Suprapubic skin (tissue), 4 donors: Measurements from ENCODE around the gene POMGNT2. TPM values are rescaled to one million over a fixed set of nuclear protein-coding genes. Genes with fewer than 3 reads are reported as not detected.
"Not testable (repeated sequence)": the region's sequence is repeated elsewhere in the genome, so short reads cannot be mapped to it uniquely, and the experiment has no call there.

Experiments
- DNase-seq, 2 donors: peaks; one replicate each; pipeline ENCODE4 v3.0.0-alpha.2; 2019; ENCODE audit warnings: low spot score in 2 of 2
- H3K27ac ChIP-seq: fragments of 200-600 bp; sonication (generic); one replicate; pipeline ENCODE4 v1.5.1; 2019
- H3K27me3 ChIP-seq: fragments of 200-600 bp; sonication (generic); one replicate; pipeline ENCODE4 v1.5.1; 2019
- H3K36me3 ChIP-seq: fragments of 200-600 bp; sonication (generic); one replicate; pipeline ENCODE4 v1.5.1; 2019
- H3K4me1 ChIP-seq: fragments of 200-600 bp; sonication (generic); one replicate; pipeline ENCODE4 v1.5.1; 2019
- H3K4me3 ChIP-seq: fragments of 200-600 bp; sonication (generic); one replicate; pipeline ENCODE4 v1.5.1; 2019; ENCODE audit warnings: mild to moderate bottlenecking
- H3K9me3 ChIP-seq: fragments of 200-600 bp; sonication (generic); one replicate; pipeline ENCODE4 v1.5.1; 2019
- EP300 ChIP-seq: sonication (generic); formaldehyde crosslinking; IDR thresholded peaks from one replicate; pipeline ENCODE4 v1.6.1; 2017; ENCODE audit warnings: antibody characterized with exemption
- POLR2A ChIP-seq, 2 donors: fragments of 450-650 bp; IDR thresholded peaks; one replicate each; pipeline ENCODE4 v1.6.1; 2017; ENCODE audit warnings: antibody characterized with exemption in 2 of 2, mild to moderate bottlenecking in 2 of 2, moderate library complexity in 2 of 2
- POLR2AphosphoS5 ChIP-seq, 3 donors: sonication (generic); formaldehyde crosslinking; IDR thresholded peaks; one replicate each; pipeline ENCODE4 v1.6.1; 2017; ENCODE audit warnings: antibody characterized with exemption in 3 of 3
- WGBS: methylation state at CpG from one replicate; pipeline ENCODE4 v1.1.5; 2018; 5-methylcytosine and 5-hydroxymethylcytosine counted together
- total RNA-seq, 4 donors: library from RNA; depleted of rRNA; stranded (reverse); fragments of >200 nt; gene quantifications; one replicate each; pipeline ENCODE4 v1.1.0, GENCODE V29; 2016
- TF ChIP-seq, protein P1 (sequence below), 2 donors: fragments of 200-600 bp in 1 of 2; fragments of 450-650 bp in 1 of 2; sonication (generic) in 1 of 2; IDR thresholded peaks; one replicate each; pipeline ENCODE4 v1.5.1; 2016 to 2019; ENCODE audit warnings: antibody characterized with exemption in 2 of 2, mild to moderate bottlenecking in 1 of 2, moderate library complexity in 1 of 2

Gene POMGNT2
- total RNA-seq, 4 donors from 2014 or later: 15.8 to 29.9 (median 24.1) TPM

DNA sequence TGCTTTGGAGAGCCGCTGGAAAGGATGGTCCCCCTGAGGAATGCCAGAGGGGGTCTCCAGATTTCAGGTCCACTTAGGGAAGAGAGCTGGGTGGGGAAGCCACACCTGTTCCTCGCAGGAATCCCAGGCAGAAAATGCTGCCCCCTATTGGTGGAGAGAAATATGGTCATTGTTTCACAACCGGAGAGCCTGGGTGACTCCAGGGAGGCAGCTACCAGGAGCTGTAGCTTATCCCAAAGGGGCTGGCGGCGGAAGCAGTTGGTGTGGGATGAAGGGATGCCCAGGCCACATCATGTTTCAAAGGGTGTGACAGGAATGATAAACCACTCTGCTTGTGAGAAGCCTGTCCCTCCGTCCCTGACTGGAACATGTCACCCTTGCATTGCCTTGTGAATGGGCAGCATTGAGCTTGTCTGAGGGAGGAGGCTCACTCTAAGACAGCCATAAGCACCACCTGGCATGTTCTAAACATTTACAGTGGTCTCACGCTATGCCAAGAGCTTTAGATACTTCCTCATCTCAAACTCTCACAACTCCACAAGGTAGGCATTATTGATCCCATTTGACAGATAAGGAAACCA, 34.5 kb downstream of the POMGNT2 start:
- no peaks in the 10 kb centered on the region for H3K9me3 ChIP-seq
- DNase-seq: no peak
- no peaks in the 10 kb centered on the region for H3K36me3 ChIP-seq
- no peaks in the 10 kb centered on the region for H3K27me3 ChIP-seq
- H3K4me3 ChIP-seq: no peak overlapping the region
- TF ChIP-seq, protein P1, sequence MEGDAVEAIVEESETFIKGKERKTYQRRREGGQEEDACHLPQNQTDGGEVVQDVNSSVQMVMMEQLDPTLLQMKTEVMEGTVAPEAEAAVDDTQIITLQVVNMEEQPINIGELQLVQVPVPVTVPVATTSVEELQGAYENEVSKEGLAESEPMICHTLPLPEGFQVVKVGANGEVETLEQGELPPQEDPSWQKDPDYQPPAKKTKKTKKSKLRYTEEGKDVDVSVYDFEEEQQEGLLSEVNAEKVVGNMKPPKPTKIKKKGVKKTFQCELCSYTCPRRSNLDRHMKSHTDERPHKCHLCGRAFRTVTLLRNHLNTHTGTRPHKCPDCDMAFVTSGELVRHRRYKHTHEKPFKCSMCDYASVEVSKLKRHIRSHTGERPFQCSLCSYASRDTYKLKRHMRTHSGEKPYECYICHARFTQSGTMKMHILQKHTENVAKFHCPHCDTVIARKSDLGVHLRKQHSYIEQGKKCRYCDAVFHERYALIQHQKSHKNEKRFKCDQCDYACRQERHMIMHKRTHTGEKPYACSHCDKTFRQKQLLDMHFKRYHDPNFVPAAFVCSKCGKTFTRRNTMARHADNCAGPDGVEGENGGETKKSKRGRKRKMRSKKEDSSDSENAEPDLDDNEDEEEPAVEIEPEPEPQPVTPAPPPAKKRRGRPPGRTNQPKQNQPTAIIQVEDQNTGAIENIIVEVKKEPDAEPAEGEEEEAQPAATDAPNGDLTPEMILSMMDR (IDR thresholded peaks at IDR 0.05): no peak
- no peaks in the 10 kb centered on the region for H3K4me1 ChIP-seq
- WGBS: 51% methylated on average over 4 of the region's 7 CpGs
- no peak overlapping the region for H3K27ac ChIP-seq

- H3K27ac ChIP-seq, H3K27me3 ChIP-seq, H3K36me3 ChIP-seq, H3K4me3 ChIP-seq, DNase-seq, H3K9me3 ChIP-seq, H3K4me1 ChIP-seq: not testable (repeated sequence)
- WGBS: 96% methylated on average over 5 of the region's 5 CpGs
These were observed 35.2 kb downstream of the POMGNT2 start for GRCh38 chr3:43070670-43071069.

GRCh38 chr3:43063114-43063513, 42.8 kb downstream of the POMGNT2 start:
- TF ChIP-seq POLR2AphosphoS5 (IDR thresholded peaks at IDR 0.05): no peak
- TF ChIP-seq, protein P1 (IDR thresholded peaks at IDR 0.05): no peak
- TF ChIP-seq POLR2A (IDR thresholded peaks at IDR 0.05): no peak
- no peak for TF ChIP-seq EP300

GRCh38 chr3:43062564-43063040, 43.3 kb downstream of the POMGNT2 start:
- H3K27me3 ChIP-seq: no peaks in the 10 kb centered on the region
- no peaks in the 10 kb centered on the region for H3K4me1 ChIP-seq
- TF ChIP-seq POLR2AphosphoS5 (IDR thresholded peaks at IDR 0.05) (no peak), POLR2A (IDR thresholded peaks at IDR 0.05) (no peak), EP300 (no peak)
- TF ChIP-seq, protein P1 (IDR thresholded peaks at IDR 0.05): no peak
- peaks cover 5% of the 10 kb centered on the region for H3K36me3 ChIP-seq
- no peak for DNase-seq
- WGBS: 84% methylated on average over 4 of the region's 8 CpGs
- no peaks in the 10 kb centered on the region for H3K9me3 ChIP-seq
- H3K4me3 ChIP-seq: no peak overlapping the region
- H3K27ac ChIP-seq: no peak overlapping the region

More at GRCh38 chr3:43063114-43063513, 42.8 kb downstream of the POMGNT2 start:
- no peak for DNase-seq
- peaks cover 5% of the 10 kb centered on the region for H3K36me3 ChIP-seq
- H3K27me3 ChIP-seq: no peaks in the 10 kb centered on the region
- no peak overlapping the region for H3K4me3 ChIP-seq
- H3K9me3 ChIP-seq: no peaks in the 10 kb centered on the region
- H3K4me1 ChIP-seq: no peaks in the 10 kb centered on the region
- no CpG with 5 or more reads among the region's 5 CpGs for WGBS
- no peak overlapping the region for H3K27ac ChIP-seq

GRCh38 chr3:43062040-43062563, 43.8 kb downstream of the POMGNT2 start:
- Histone ChIP-seq H3K36me3 (peaks cover 5% of the 10 kb centered on the region), H3K9me3 (no peaks in the 10 kb centered on the region), H3K27ac (no peak overlapping the region), H3K4me3 (no peak overlapping the region), H3K4me1 (no peaks in the 10 kb centered on the region), H3K27me3 (no peaks in the 10 kb centered on the region)
- DNase-seq: no peak
- WGBS: 90% methylated on average over 5 of the region's 5 CpGs
- TF ChIP-seq EP300 (no peak), POLR2A (IDR thresholded peaks at IDR 0.05) (no peak), POLR2AphosphoS5 (IDR thresholded peaks at IDR 0.05) (no peak)
- TF ChIP-seq, protein P1 (IDR thresholded peaks at IDR 0.05): no peak
